GM19372 (cell line): ENCODE measurements around the gene KRT8.

ENCODE experiments used
- ATAC-seq: cut with Tn5 transposase; IDR thresholded peaks from one replicate; pipeline ENCODE4 v1.9.1; 2021; ENCODE audit warnings: mild to moderate bottlenecking, low read depth, moderate library complexity; ENCODE audit not compliant: unreplicated experiment

KRT8 gene

GRCh38 chr12:52878507-52879393, 26.1 kb downstream of the KRT8 start:
- ATAC-seq, result no peak

GRCh38 chr12:52877242-52877641, 27.6 kb downstream of the KRT8 start:
- ATAC-seq, result no peak

GRCh38 chr12:52876372-52876771, 28.5 kb downstream of the KRT8 start:
- ATAC-seq, result no peak

GRCh38 chr12:52874573-52875435, 30.1 kb downstream of the KRT8 start:
- ATAC-seq, result no peak

- ATAC-seq, result no peak
These were observed 30.9 kb downstream of the KRT8 start for GRCh38 chr12:52873832-52874572.

GRCh38 chr12:52873513-52873831, 31.4 kb downstream of the KRT8 start:
- ATAC-seq, result no peak

GRCh38 chr12:52872644-52873389, 32.1 kb downstream of the KRT8 start:
- ATAC-seq, result no peak

- no peak for ATAC-seq
These were observed 33.4 kb downstream of the KRT8 start for GRCh38 chr12:52871291-52872039.

- no peak for ATAC-seq
These were observed 34.2 kb downstream of the KRT8 start for GRCh38 chr12:52870361-52871290.

GRCh38 chr12:52867642-52868041, 37.2 kb downstream of the KRT8 start:
- no peak for ATAC-seq

- no peak for ATAC-seq
These were observed 37.7 kb downstream of the KRT8 start for GRCh38 chr12:52867152-52867551.

- no peak for ATAC-seq
These were observed 39.6 kb downstream of the KRT8 start for GRCh38 chr12:52865090-52865944.

- ATAC-seq, result no peak
These were observed 42.9 kb downstream of the KRT8 start for GRCh38 chr12:52862023-52862422.

- ATAC-seq, result no peak
These were observed 43.4 kb downstream of the KRT8 start for GRCh38 chr12:52861511-52861910.

- no peak for ATAC-seq
These were observed 44.6 kb downstream of the KRT8 start for GRCh38 chr12:52860102-52860823.

- no peak for ATAC-seq
These were observed 47.4 kb downstream of the KRT8 start for GRCh38 chr12:52857500-52857899.

GRCh38 chr12:52856787-52857186, 48.1 kb downstream of the KRT8 start:
- ATAC-seq, result no peak
